K562 (cell line): ENCODE data around the gene TCF12. TPM values are rescaled to one million over a fixed set of nuclear protein-coding genes. Genes with fewer than 3 reads are reported as not detected.
A peak's percentile ranks its signal among the peaks of the same experiment; 100 is the strongest.

Experiments used
- ATAC-seq: fragments of 200-7000 bp; cut with Tn5 transposase; 3 replicates; pipeline ENCODE4 v1.9.1; 2020; ENCODE audit warnings: moderate library complexity
- BruUV-seq: library from RNA; stranded (reverse); fragments of 400-500 nt; replicated peaks from 2 replicates; lab custom pipeline; 2021; lab: Mats Ljungman, UMichigan
- CTCF ChIA-PET: fragments of 300-600 bp; formaldehyde crosslinking; extraction: SDS; loops from one replicate; lab custom pipeline; 2021; ENCODE audit warnings: low intra/inter-chr PET ratio; lab: Yijun Ruan, JAX
- POLR2A ChIA-PET: fragments of 300-600, 350-650 bp; sonication (Branson Sonifier 250); formaldehyde crosslinking; extraction: SDS; loops from one replicate; lab custom pipeline; 2021; ENCODE audit warnings: antibody characterized with exemption, inconsistent platforms; lab: Yijun Ruan, JAX
- DNase-seq, 4 experiments: peaks; one replicate each; pipeline versions ENCODE4 v3.0.0 to v3.0.0-alpha.2; 2011 to 2018; ENCODE audit warnings: low spot score in 3 of 4, mixed read lengths in 3 of 4; ENCODE audit errors: extremely low read depth in 1 of 4
- FAIRE-seq: peaks from 2 replicates; lab custom pipeline; 2011; peaks lifted over from hg19 to GRCh38; lab: Jason Lieb, UNC
- H2AFZ ChIP-seq: 2 replicates; pipeline ENCODE4 v1.6.0; 2011; ENCODE audit warnings: low read depth, low read length, control low read depth, inconsistent platforms
- H3K27ac ChIP-seq: fragments of 200-600 bp; 3 replicates; pipeline ENCODE4 v1.8.0; 2011; ENCODE audit warnings: low read depth, mild to moderate bottlenecking, control low read depth, inconsistent platforms, low read length, moderate library complexity, mixed read lengths; ENCODE audit errors: extremely low read depth
- H3K27me3 ChIP-seq, 2 experiments: fragments of 300-600 bp in 1 of 2; 2 replicates in 1 of 2; 3 replicates in 1 of 2; pipeline versions ENCODE4 v1.6.0 to v1.8.0; 2011; ENCODE audit warnings: inconsistent platforms in 2 of 2, low read length in 2 of 2, mild to moderate bottlenecking in 1 of 2, mixed read lengths in 1 of 2, moderate library complexity in 1 of 2; ENCODE audit not compliant: control insufficient read depth in 2 of 2, insufficient read depth in 2 of 2
- H3K36me3 ChIP-seq: fragments of 300-600 bp; 3 replicates; pipeline ENCODE4 v1.8.0; 2011; ENCODE audit warnings: mild to moderate bottlenecking, low read length, inconsistent platforms; ENCODE audit not compliant: control insufficient read depth, insufficient read depth
- H3K4me1 ChIP-seq, 2 experiments: fragments of 200-600 bp in 1 of 2; replicated peaks in 1 of 2; 2 replicates in 1 of 2; 3 replicates in 1 of 2; pipeline versions ENCODE4 v1.5.1 to v1.8.0; 2011; ENCODE audit warnings: inconsistent platforms in 2 of 2, low read length in 2 of 2, mild to moderate bottlenecking in 1 of 2, mixed read lengths in 1 of 2, moderate library complexity in 1 of 2; ENCODE audit not compliant: control insufficient read depth in 2 of 2, insufficient read depth in 2 of 2
- H3K4me2 ChIP-seq: 2 replicates; pipeline ENCODE4 v1.6.1; 2011; ENCODE audit warnings: low read length, control low read depth, inconsistent platforms, mixed read lengths; ENCODE audit not compliant: insufficient read depth
- H3K4me3 ChIP-seq: fragments of 200-600 bp; sonication (generic), shearing (Covaris generic); 2 replicates; pipeline ENCODE4 v1.5.1; 2016; ENCODE audit warnings: control low read depth, inconsistent platforms
- H3K79me2 ChIP-seq: fragments of 200-600 bp; 3 replicates; pipeline ENCODE4 v1.8.0; 2011; ENCODE audit warnings: low read length, inconsistent platforms; ENCODE audit not compliant: control insufficient read depth, insufficient read depth
- H3K9ac ChIP-seq, 2 experiments: 2 replicates each; pipeline versions ENCODE4 v1.6.0 to v1.6.1; 2011; ENCODE audit warnings: low read depth in 2 of 2, low read length in 2 of 2, control low read depth in 1 of 2, inconsistent platforms in 1 of 2, mild to moderate bottlenecking in 1 of 2, mixed read lengths in 1 of 2; ENCODE audit not compliant: insufficient read depth in 1 of 2
- H3K9me1 ChIP-seq: one replicate; pipeline ENCODE4 v1.6.0; 2011; ENCODE audit warnings: inconsistent platforms, mild to moderate bottlenecking, low read length, moderate library complexity; ENCODE audit not compliant: control insufficient read depth, insufficient read depth
- H3K9me3 ChIP-seq: replicated peaks from 2 replicates; pipeline ENCODE4 v1.5.1; 2011; ENCODE audit warnings: low read depth, low read length, inconsistent platforms; ENCODE audit not compliant: control insufficient read depth, insufficient read depth
- H4K20me1 ChIP-seq: replicated peaks from 2 replicates; pipeline ENCODE4 v1.6.1; 2011; ENCODE audit warnings: low read length, inconsistent platforms, mixed read lengths; ENCODE audit not compliant: control insufficient read depth, insufficient read depth
- CHCHD3 ChIP-seq: fragments of 250-450 bp; sonication (Bioruptor Pico); IDR thresholded peaks from 2 replicates; pipeline ENCODE4 v2.1.2; 2022; ENCODE audit warnings: mild to moderate bottlenecking
- GTF2A2 ChIP-seq: IDR thresholded peaks from 2 replicates; pipeline ENCODE4 v1.6.1; 2016; ENCODE audit warnings: mild to moderate bottlenecking, missing genetic modification characterization, missing compliant biosample characterization
- GTF2E2 ChIP-seq: fragments of 200-800 bp; sonication (Bioruptor generic); IDR thresholded peaks from 2 replicates; pipeline ENCODE4 v1.6.1; 2016; ENCODE audit warnings: missing genetic modification characterization, missing compliant biosample characterization
- HDAC1 ChIP-seq, 2 experiments: fragments of 450-650 bp; IDR thresholded peaks; 2 replicates each; pipeline ENCODE4 v1.6.1; 2016 to 2017; ENCODE audit warnings: inconsistent platforms in 1 of 2, mild to moderate bottlenecking in 1 of 2, moderate library complexity in 1 of 2
- HNRNPUL1 ChIP-seq: fragments of 200-400 bp; formaldehyde crosslinking; IDR thresholded peaks from 2 replicates; pipeline ENCODE4 v1.6.1; 2017; ENCODE audit warnings: low read length
- HOMEZ ChIP-seq: fragments of 250-450 bp; sonication (Bioruptor Pico); IDR thresholded peaks from 2 replicates; pipeline ENCODE4 v1.4.0; 2020; ENCODE audit warnings: mild to moderate bottlenecking, moderate library complexity
- MAFK ChIP-seq: IDR thresholded peaks from 2 replicates; pipeline ENCODE4 v1.6.1; 2011; ENCODE audit warnings: low read length, improper control_type of control experiment
- MYNN ChIP-seq, 2 experiments: sonication (generic); formaldehyde crosslinking in 1 of 2; IDR thresholded peaks; 2 replicates each; pipeline versions ENCODE4 v1.5.0 to v1.6.1; 2016 to 2020; ENCODE audit warnings: antibody characterized with exemption in 1 of 2, missing genetic modification reagents in 1 of 2
- NCOA4 ChIP-seq: fragments of 450-650 bp; IDR thresholded peaks from 2 replicates; pipeline ENCODE4 v1.6.1; 2018; ENCODE audit warnings: mild to moderate bottlenecking; ENCODE audit not compliant: partially characterized antibody
- NFATC3 ChIP-seq: fragments of 450-650 bp; IDR thresholded peaks from 2 replicates; pipeline ENCODE4 v1.6.1; 2017; ENCODE audit warnings: mild to moderate bottlenecking
- SMAD3 ChIP-seq: fragments of 450-650 bp; formaldehyde crosslinking; conservative IDR thresholded peaks from 2 replicates; pipeline ENCODE4 v1.4.0; 2020; ENCODE audit warnings: mild to moderate bottlenecking
- SPI1 ChIP-seq: IDR thresholded peaks from 2 replicates; pipeline ENCODE4 v1.6.1; 2011; ENCODE audit warnings: low read depth, low read length, control low read depth, borderline replicate concordance
- TGIF2 ChIP-seq: sonication (generic); formaldehyde crosslinking; IDR thresholded peaks from 2 replicates; pipeline ENCODE4 v1.8.1; 2022; ENCODE audit warnings: mild to moderate bottlenecking, missing genetic modification reagents, moderate library complexity
- ZNF316 ChIP-seq: fragments of 450-650 bp; IDR thresholded peaks from 2 replicates; pipeline ENCODE4 v1.6.1; 2016
- ZNF766 ChIP-seq: fragments of 200-800 bp; sonication (Bioruptor generic); conservative IDR thresholded peaks from 2 replicates; pipeline ENCODE4 v1.6.1; 2016; ENCODE audit warnings: missing genetic modification characterization, missing compliant biosample characterization
- WGBS: fragments of 100-300 bp; shearing (Covaris generic); methylation state at CpG from one replicate; pipeline ENCODE4 v1.1.6; 2016; ENCODE audit warnings: low coverage, mixed read lengths; ENCODE audit not compliant: insufficient coverage; ENCODE audit errors: missing lambda C conversion rate; 5-methylcytosine and 5-hydroxymethylcytosine counted together
- in situ Hi-C: fragments of 300-500 bp; cut with MboI; formaldehyde crosslinking; loops from 4 replicates; pipeline ENCODE4 v1.15.0; 2018; ENCODE audit warnings: inconsistent platforms, mixed read lengths
- intact Hi-C: fragments of 100-400 bp; cut with micrococcal nuclease; formaldehyde crosslinking; loops from 2 replicates; pipeline ENCODE4 v1.14.2; 2022
- polyA plus RNA-seq, 8 experiments: library from polyadenylated mRNA; depleted of rRNA in 4 of 8; stranded (reverse) in 5 of 8; unstranded in 3 of 8; fragments of >200 nt; fragmentation: Nextera tagmentation in 2 of 8; fragmentation: Illumina TruSeq in 1 of 8; extraction: Ambion mirVana in 2 of 8; extraction: Trizol in 1 of 8; gene quantifications; 2 replicates each; pipeline versions ENCODE4 v1.2.1 to v1.2.3, GENCODE V29; 2011 to 2014; ENCODE audit warnings: inconsistent platforms in 1 of 8, missing spikeins in 1 of 8
- total RNA-seq, 7 experiments: library from RNA; depleted of rRNA in 6 of 7; stranded (reverse); fragments of >200 nt in 6 of 7; fragmentation: Illumina TruSeq in 2 of 7; extraction: Trizol in 2 of 7; gene quantifications; 2 replicates each; pipeline versions ENCODE4 v1.2.1 to v1.2.3, GENCODE V29; 2011 to 2021; ENCODE audit warnings: low replicate concordance in 1 of 7
- TF ChIP-seq, protein P1 (sequence below): sonication (generic); formaldehyde crosslinking; IDR thresholded peaks from 2 replicates; pipeline ENCODE4 v1.8.1; 2023; ENCODE audit warnings: mild to moderate bottlenecking, missing genetic modification reagents, moderate library complexity

Gene TCF12
- total and polyA plus RNA-seq, 9 of the 15 experiments (the other 6 are each of a cell fraction or from before 2014, with no cell fraction given), result 10.5 to 132 (median 52.9) TPM

GRCh38 chr15:57003418-57003817 is 85.0 kb downstream of the TCF12 start:
- Histone ChIP-seq H3K4me1 (no peaks in the 10 kb centered on the region; a peak in 1 of 5 replicates), H3K4me3 (no peak overlapping the region), H3K79me2 (peaks cover 41% of the 10 kb centered on the region), H3K27me3 (no peaks in the 10 kb centered on the region), H3K9me3 (no peaks in the 10 kb centered on the region), H3K27ac (no peak overlapping the region), H3K9me1 (no peaks in the 10 kb centered on the region), H3K9ac (no peak overlapping the region), H4K20me1 (no peaks in the 10 kb centered on the region), H3K36me3 (peaks cover 12% of the 10 kb centered on the region; the same call in 1 of the 3 replicates), H2AFZ (no peak overlapping the region), H3K4me2 (no peak overlapping the region)
- DNase-seq, result no peak
- FAIRE-seq, result no peak
- POLR2A ChIA-PET, result interaction anchor here (0.9 kb wide), 1 partner anchor 30 kb away, joined by 3 read pairs; no protein-coding TSS in a partner anchor
- in situ Hi-C loops, result no loop called here
- intact Hi-C loops, result no loop called here
- CTCF ChIA-PET, result no interaction called here
- BruUV-seq, result no TSS peak
- TF ChIP-seq SMAD3 (CRISPR knock-in tag) (no peak), GTF2A2 (tag) (no peak), NCOA4 (no peak), GTF2E2 (tag) (no peak), HNRNPUL1 (no peak), CHCHD3 (CRISPR knock-in tag) (no peak)
- 62% methylated on average over 4 of the region's 4 CpGs for WGBS
- no peak for ATAC-seq

DNA sequence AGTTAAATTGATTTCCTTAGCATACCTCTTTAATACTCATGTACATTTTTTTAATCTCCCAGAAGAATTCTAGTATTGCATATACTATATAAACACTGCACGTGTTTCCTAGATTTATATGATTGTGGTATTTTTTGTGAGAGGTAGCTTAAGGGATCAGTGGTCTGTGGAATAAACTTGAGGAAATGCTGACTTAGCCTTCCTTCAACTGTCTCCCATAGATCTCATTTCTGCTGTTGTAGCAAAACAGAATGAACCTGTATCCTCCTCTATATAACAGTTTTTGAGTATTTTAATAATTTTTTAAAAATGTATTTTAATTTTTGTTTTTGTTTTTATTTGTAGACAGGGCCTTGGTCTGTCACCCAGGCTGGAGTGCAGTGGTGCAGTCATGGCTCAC is 86.8 kb downstream of the TCF12 start:
- DNase-seq, result no peak
- Histone ChIP-seq H4K20me1 (no peaks in the 10 kb centered on the region), H3K4me3 (no peak overlapping the region), H3K9me1 (no peaks in the 10 kb centered on the region), H3K9me3 (no peaks in the 10 kb centered on the region), H3K4me1 (no peaks in the 10 kb centered on the region), H3K79me2 (peaks cover 53% of the 10 kb centered on the region), H3K27me3 (no peaks in the 10 kb centered on the region), H3K9ac (no peak overlapping the region), H2AFZ (no peak overlapping the region), H3K27ac (no peak overlapping the region), H3K4me2 (no peak overlapping the region), H3K36me3 (peaks cover 16% of the 10 kb centered on the region; the same call in 1 of the 3 replicates)
- CTCF ChIA-PET, result no interaction called here
- POLR2A ChIA-PET, result no interaction called here
- no peak for FAIRE-seq
- ATAC-seq, result no peak
- intact Hi-C loops, result no loop called here
- WGBS, result 84% methylated on average over 1 of the region's 1 CpG
- BruUV-seq, result no TSS peak
- in situ Hi-C loops, result no loop called here
- TF ChIP-seq ZNF766 (CRISPR knock-in tag), result no peak
- TF ChIP-seq HDAC1 (IDR thresholded peaks at IDR 0.05), result no peak
- TF ChIP-seq ZNF316, result peak; percentile 78
- peak; percentile 56; the same call in 1 of the 2 replicates for TF ChIP-seq MAFK
- TF ChIP-seq HOMEZ (CRISPR knock-in tag), result no peak
- no peak for TF ChIP-seq SPI1
- TF ChIP-seq, protein P1, sequence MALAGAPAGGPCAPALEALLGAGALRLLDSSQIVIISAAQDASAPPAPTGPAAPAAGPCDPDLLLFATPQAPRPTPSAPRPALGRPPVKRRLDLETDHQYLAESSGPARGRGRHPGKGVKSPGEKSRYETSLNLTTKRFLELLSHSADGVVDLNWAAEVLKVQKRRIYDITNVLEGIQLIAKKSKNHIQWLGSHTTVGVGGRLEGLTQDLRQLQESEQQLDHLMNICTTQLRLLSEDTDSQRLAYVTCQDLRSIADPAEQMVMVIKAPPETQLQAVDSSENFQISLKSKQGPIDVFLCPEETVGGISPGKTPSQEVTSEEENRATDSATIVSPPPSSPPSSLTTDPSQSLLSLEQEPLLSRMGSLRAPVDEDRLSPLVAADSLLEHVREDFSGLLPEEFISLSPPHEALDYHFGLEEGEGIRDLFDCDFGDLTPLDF, result no peak
- TF ChIP-seq TGIF2, result no peak
- no peak for TF ChIP-seq MYNN (IDR thresholded peaks at IDR 0.05)
- TF ChIP-seq MYNN (CRISPR knock-in tag; IDR thresholded peaks at IDR 0.05), result no peak
- no peak for TF ChIP-seq NFATC3
